Right lobe of liver (tissue), 6 donors: ENCODE results near the gene TSC22D3. TPM values are rescaled to one million over a fixed set of nuclear protein-coding genes. Genes with fewer than 3 reads are reported as not detected.
A peak's percentile ranks its signal among the peaks of the same experiment; 100 is the strongest.

Source experiments
- ATAC-seq, 4 donors: fragments of 200-7000 bp; cut with Tn5 transposase; one replicate each; pipeline ENCODE4 v1.9.1; 2020; ENCODE audit warnings: mild to moderate bottlenecking in 4 of 4, moderate library complexity in 4 of 4
- DNase-seq, 3 donors: peaks; one replicate each; pipeline ENCODE4 v3.0.0-alpha.2; 2020
- H3K27ac ChIP-seq, 3 donors: fragments of 200-600 bp; one replicate each; pipeline ENCODE4 v1.8.0; 2022
- H3K27me3 ChIP-seq, 2 donors: fragments of 200-600 bp; one replicate each; pipeline ENCODE4 v1.8.0; 2022
- H3K36me3 ChIP-seq, 4 donors: fragments of 200-600 bp; sonication (generic) in 1 of 4; one replicate each; pipeline versions ENCODE4 v1.5.1 to v1.8.0; 2017 to 2022; ENCODE audit warnings: control low read depth in 1 of 4
- H3K4me1 ChIP-seq, 4 donors: fragments of 200-600 bp; sonication (generic) in 1 of 4; one replicate each; pipeline versions ENCODE4 v1.5.1 to v1.8.0; 2017 to 2022; ENCODE audit warnings: control low read depth in 1 of 4
- H3K4me3 ChIP-seq, 3 donors: fragments of 200-600 bp; one replicate each; pipeline ENCODE4 v1.8.0; 2022
- H3K9me3 ChIP-seq, 4 donors: fragments of 200-600 bp; sonication (generic) in 1 of 4; one replicate each; pipeline versions ENCODE4 v1.5.1 to v1.8.0; 2017 to 2022; ENCODE audit warnings: control low read depth in 1 of 4
- POLR2A ChIP-seq: fragments of 450-650 bp; IDR thresholded peaks from one replicate; pipeline ENCODE4 v1.6.1; 2017; ENCODE audit warnings: antibody characterized with exemption, mild to moderate bottlenecking
- WGBS: methylation state at CpG from one replicate; pipeline ENCODE4 v1.1.6; 2018; ENCODE audit warnings: low coverage, low lambda C conversion rate; ENCODE audit not compliant: insufficient coverage; ENCODE audit errors: missing lambda C conversion rate; 5-methylcytosine and 5-hydroxymethylcytosine counted together
- intact Hi-C, 2 donors: fragments of 100-400 bp; cut with DNase I; formaldehyde crosslinking; loops; one replicate each; pipeline versions ENCODE4 v1.11.2 to v1.14.1; 2022
- total RNA-seq, 6 experiments: library from RNA; depleted of rRNA in 2 of 6; stranded (reverse); fragments of >200 nt in 2 of 6; fragmentation: NEBNext Ultra II Directional in 3 of 6; extraction: Animal tissue kit (Norgen Biotek cat#: 25700) in 3 of 6; gene quantifications; one replicate each; pipeline versions ENCODE4 v1.1.0 to v1.2.4, GENCODE V29; 2016 to 2023
- TF ChIP-seq, protein P1 (sequence below), 4 donors: fragments of 200-600 bp in 3 of 4; fragments of 450-650 bp in 1 of 4; IDR thresholded peaks; one replicate each; pipeline versions ENCODE4 v1.5.1 to v1.8.0; 2016 to 2022; ENCODE audit warnings: antibody characterized with exemption in 4 of 4, mild to moderate bottlenecking in 2 of 4
- donor health status: DM: no; HTN: yes; CAD: no.
- donor health status: DM: no; HTN: no; CAD: no.
- donor health status: DM: no; HTN: no; CAD: no.
- donor health status: DM: no; HTN: yes; CAD: no.
- donor health status: DM: no; HTN: yes; CAD: no.

TSC22D3 gene
- total RNA-seq, 6 experiments from 2014 or later: 7.4 to 118 (median 60.3) TPM

DNA sequence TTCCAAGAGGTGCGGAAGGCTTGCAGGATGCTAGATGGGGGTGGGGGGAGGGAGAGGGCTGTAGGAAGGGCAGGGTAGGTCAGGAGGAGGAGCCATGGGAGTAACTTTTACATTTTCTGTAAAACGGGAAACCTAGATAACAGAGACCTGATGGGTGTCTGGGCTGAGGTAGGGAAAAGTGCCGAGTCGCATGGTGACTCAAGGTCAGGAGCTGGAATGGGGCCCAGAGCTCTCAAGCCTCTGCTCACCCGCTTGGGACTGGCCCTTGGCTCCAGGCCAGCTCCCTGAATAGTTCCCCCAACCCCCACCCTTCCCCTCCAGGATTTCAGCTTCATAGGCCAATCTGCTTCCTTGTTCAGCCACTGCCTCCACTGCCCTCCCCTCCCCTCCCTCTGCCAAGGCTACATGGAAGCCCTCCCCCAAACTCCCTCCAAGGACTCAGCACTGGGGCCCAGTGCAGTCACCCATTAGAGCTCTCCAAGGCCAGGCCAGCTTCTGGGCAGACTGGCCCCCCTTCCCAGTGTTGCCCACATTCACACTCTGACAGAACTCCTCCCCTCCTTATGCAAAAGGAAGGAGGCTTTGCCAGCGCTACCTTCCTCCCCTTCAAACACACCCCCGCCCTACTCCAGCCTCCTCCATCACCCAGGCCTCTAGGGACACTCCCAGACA lies 43.6 kb downstream of the TSC22D3 start:
- H3K36me3 ChIP-seq: no peaks in the 10 kb centered on the region
- ATAC-seq (peak; percentile 28 to 59 (median 54)), DNase-seq (peak; percentile 71 to 76 (median 75))
- intact Hi-C loops: no loop called here
- H3K27ac ChIP-seq: peak overlapping the region in 1 of 3 donors; percentile 13
- H3K9me3 ChIP-seq: no peaks in the 10 kb centered on the region
- WGBS: 28% methylated on average over 6 of the region's 7 CpGs
- no peak overlapping the region for H3K4me3 ChIP-seq
- TF ChIP-seq, protein P1, sequence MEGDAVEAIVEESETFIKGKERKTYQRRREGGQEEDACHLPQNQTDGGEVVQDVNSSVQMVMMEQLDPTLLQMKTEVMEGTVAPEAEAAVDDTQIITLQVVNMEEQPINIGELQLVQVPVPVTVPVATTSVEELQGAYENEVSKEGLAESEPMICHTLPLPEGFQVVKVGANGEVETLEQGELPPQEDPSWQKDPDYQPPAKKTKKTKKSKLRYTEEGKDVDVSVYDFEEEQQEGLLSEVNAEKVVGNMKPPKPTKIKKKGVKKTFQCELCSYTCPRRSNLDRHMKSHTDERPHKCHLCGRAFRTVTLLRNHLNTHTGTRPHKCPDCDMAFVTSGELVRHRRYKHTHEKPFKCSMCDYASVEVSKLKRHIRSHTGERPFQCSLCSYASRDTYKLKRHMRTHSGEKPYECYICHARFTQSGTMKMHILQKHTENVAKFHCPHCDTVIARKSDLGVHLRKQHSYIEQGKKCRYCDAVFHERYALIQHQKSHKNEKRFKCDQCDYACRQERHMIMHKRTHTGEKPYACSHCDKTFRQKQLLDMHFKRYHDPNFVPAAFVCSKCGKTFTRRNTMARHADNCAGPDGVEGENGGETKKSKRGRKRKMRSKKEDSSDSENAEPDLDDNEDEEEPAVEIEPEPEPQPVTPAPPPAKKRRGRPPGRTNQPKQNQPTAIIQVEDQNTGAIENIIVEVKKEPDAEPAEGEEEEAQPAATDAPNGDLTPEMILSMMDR (IDR thresholded peaks at IDR 0.05): no peak
- no peak for TF ChIP-seq POLR2A
- H3K27me3 ChIP-seq: no peaks in the 10 kb centered on the region
- peaks cover 0 to 41% (median 12%) of the 10 kb centered on the region in 4 donors for H3K4me1 ChIP-seq

DNA sequence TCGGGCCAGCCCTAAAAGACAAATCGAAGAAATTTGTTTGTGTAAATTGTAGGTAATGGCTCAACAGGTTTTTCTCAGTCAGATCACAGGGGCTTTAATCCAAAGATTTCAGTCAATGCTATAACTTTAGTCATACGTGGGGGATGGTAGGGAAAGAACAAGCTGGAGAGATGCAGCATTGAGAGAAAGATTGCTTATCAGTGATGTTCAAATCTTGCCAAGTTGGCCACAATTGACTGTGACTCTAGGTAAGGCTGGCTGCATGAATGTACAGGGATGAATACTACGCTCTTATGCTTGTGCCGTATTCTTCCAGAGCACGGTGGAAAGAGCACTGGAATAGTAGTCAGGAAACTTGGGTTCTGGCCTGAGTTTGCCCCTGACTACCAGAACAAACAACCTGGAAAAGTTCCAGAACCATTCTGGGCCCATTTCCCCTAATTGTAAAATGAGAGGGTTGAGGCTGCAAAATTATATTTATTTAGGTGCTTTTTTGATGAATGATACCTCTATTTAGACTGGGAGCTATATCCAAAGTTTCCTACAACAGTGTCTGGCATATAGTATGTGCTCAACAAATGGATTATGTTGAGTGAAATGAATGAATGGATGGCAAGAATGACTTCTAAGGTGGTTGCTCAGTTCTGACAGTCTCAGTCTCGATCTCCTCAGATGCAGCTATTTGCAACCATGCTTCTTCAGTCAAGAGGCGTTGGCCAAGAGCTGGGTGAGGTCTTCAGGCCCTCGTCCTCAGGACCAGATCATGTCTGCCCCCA lies 44.4 kb downstream of the TSC22D3 start:
- peaks cover 0 to 48% (median 9%) of the 10 kb centered on the region in 4 donors for H3K4me1 ChIP-seq
- TF ChIP-seq, protein P1 (IDR thresholded peaks at IDR 0.05): no peak
- TF ChIP-seq POLR2A: no peak
- H3K27ac ChIP-seq: peak overlapping the region in 2 of 3 donors; percentile 65 to 66
- intact Hi-C loops: no loop called here
- no peak overlapping the region for H3K4me3 ChIP-seq
- peak; percentile 23 to 50 (median 48) for ATAC-seq
- H3K9me3 ChIP-seq: no peaks in the 10 kb centered on the region
- no peaks in the 10 kb centered on the region for H3K36me3 ChIP-seq
- H3K27me3 ChIP-seq: no peaks in the 10 kb centered on the region
- no peak for DNase-seq
- WGBS: 43% methylated on average over 7 of the region's 9 CpGs

DNA sequence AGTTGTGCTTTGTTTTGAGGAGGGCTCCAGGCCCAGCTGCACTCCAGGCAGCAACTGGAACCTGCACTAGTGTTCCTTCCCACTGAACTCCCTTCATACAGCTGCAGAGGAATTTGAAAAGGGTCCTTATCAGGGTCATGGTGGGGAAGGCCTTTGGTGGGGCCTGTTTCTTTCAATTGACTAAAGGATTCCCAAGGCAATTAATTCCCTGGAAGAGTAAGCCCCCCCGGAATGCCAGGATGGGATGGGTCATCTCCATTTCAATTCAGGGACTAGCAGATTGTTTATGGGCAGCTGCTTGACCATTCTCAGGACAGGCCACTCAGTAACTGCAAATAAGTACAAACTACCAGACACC lies 45.3 kb downstream of the TSC22D3 start:
- intact Hi-C loops: no loop called here
- ATAC-seq (no peak), DNase-seq (no peak)
- peak overlapping the region in 2 of 3 donors; percentile 65 to 66 for H3K27ac ChIP-seq
- H3K27me3 ChIP-seq: no peaks in the 10 kb centered on the region
- WGBS: 63% methylated on average over 1 of the region's 1 CpG
- no peaks in the 10 kb centered on the region for H3K36me3 ChIP-seq
- no peak for TF ChIP-seq POLR2A
- TF ChIP-seq, protein P1 (IDR thresholded peaks at IDR 0.05): no peak
- peaks cover 0 to 57% (median 13%) of the 10 kb centered on the region in 4 donors for H3K4me1 ChIP-seq
- no peaks in the 10 kb centered on the region for H3K9me3 ChIP-seq
- no peak overlapping the region for H3K4me3 ChIP-seq

DNA sequence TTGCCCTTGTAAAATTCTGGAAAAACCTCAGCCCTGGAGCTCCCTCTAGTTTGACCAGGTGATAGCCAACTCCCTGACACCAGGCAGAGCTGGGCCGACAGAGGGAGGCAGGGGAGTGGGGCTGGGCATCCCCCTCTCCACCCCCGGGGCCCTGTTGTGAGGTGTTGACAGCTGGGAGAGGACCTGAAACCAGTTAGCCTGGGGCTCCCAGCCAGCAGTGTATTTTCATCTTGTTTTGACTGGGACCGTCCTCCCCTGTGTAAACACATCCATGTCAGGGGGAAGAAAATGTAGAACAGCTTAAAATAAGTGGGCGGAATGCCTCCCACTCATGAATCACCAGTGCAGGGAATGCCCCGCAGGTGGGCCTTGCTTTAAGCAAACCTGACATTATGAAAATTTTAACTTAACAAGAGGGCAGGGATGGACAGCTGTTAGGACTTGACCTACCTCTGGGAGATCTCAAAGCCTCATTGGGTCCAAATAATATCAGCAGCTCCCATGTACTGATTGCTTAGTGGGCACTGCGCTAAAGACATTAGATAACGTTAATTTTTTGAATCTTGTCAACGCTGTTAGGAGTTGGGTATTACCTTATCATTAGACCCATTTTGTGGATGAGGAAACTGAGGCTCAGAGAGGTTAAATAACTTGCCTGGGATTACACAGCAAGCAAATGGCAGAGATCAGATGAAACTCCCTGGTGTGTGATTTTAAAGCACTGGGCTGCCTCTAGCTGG lies 45.9 kb downstream of the TSC22D3 start:
- TF ChIP-seq, protein P1 (IDR thresholded peaks at IDR 0.05): no peak
- TF ChIP-seq POLR2A: no peak
- H3K27ac ChIP-seq: peak overlapping the region in 2 of 3 donors; percentile 66 to 76
- no peaks in the 10 kb centered on the region for H3K9me3 ChIP-seq
- H3K36me3 ChIP-seq: no peaks in the 10 kb centered on the region
- peak in 3 of 4 donors; percentile 11 to 25 (median 14) for ATAC-seq
- no peaks in the 10 kb centered on the region for H3K27me3 ChIP-seq
- 44% methylated on average over 6 of the region's 8 CpGs for WGBS
- no peak overlapping the region for H3K4me3 ChIP-seq
- H3K4me1 ChIP-seq: peaks cover 0 to 57% (median 15%) of the 10 kb centered on the region in 4 donors
- no peak for DNase-seq
- intact Hi-C loops: no loop called here
